Breast epithelium (tissue), 3 donors: ENCODE results near the gene RASGRF2.

ENCODE experiments used
- POLR2A ChIP-seq: fragments of 450-650 bp; IDR thresholded peaks from one replicate; pipeline ENCODE4 v1.6.1; 2016; ENCODE audit warnings: antibody characterized with exemption, mild to moderate bottlenecking, moderate library complexity
- TF ChIP-seq, protein P1 (sequence below), 3 donors: fragments of 450-650 bp; IDR thresholded peaks; one replicate each; pipeline ENCODE4 v1.5.1; 2016 to 2017; ENCODE audit warnings: antibody characterized with exemption in 3 of 3, mild to moderate bottlenecking in 3 of 3, moderate library complexity in 3 of 3

DNA sequence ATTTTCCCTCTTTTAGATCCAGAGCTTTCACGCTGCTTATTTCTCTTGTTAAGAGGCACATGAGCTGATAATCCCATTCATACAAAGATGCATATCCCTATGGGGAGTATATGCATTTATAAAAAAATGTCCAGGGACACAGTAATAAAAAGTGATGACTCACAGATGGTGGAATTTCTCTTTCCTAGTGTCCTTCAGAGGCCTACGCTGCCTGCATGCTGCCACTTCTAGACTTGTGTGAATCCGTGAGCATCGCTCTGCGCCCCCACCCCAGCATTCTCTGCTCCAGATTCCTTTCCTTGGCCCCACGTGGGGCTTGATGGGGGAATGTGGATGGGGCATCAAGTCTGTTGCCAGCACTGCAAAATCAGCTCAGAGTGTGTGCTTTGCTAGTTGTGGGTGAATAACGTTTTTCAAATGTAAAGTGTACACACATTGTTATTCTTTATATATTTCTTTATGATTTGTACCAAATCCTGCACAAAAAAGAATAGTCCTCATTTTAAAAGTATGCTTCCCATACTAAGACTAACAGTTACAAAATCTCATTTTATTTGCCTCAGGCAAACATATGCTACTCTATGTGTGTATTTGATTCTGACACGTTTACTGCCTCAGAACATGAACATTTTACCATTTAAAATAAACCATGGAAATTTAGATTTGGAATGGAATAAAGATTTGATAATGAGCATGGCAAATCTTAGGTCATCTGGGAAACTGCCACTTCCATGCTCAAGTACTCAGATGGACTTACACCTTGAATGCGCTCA, 22.4 kb upstream of the RASGRF2 start:
- TF ChIP-seq, protein P1, sequence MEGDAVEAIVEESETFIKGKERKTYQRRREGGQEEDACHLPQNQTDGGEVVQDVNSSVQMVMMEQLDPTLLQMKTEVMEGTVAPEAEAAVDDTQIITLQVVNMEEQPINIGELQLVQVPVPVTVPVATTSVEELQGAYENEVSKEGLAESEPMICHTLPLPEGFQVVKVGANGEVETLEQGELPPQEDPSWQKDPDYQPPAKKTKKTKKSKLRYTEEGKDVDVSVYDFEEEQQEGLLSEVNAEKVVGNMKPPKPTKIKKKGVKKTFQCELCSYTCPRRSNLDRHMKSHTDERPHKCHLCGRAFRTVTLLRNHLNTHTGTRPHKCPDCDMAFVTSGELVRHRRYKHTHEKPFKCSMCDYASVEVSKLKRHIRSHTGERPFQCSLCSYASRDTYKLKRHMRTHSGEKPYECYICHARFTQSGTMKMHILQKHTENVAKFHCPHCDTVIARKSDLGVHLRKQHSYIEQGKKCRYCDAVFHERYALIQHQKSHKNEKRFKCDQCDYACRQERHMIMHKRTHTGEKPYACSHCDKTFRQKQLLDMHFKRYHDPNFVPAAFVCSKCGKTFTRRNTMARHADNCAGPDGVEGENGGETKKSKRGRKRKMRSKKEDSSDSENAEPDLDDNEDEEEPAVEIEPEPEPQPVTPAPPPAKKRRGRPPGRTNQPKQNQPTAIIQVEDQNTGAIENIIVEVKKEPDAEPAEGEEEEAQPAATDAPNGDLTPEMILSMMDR (IDR thresholded peaks at IDR 0.05), result no peak
- TF ChIP-seq POLR2A, result no peak
